Skeletal muscle tissue (tissue), 4 donors: ENCODE measurements around the gene LRRC4. TPM values are rescaled to one million over a fixed set of nuclear protein-coding genes. Genes with fewer than 3 reads are reported as not detected.

Experiments used
- H3K27ac ChIP-seq: one replicate; pipeline ENCODE4 v1.7.0; 2013; ENCODE audit warnings: mild to moderate bottlenecking, low read depth, low read length, inconsistent platforms
- H3K27me3 ChIP-seq, 3 donors: one replicate each; pipeline ENCODE4 v1.7.0; 2013; ENCODE audit warnings: low read length in 3 of 3; ENCODE audit not compliant: control insufficient read depth in 3 of 3, insufficient read depth in 3 of 3
- H3K36me3 ChIP-seq, 3 donors: one replicate each; pipeline ENCODE4 v1.7.0; 2013; ENCODE audit warnings: low read length in 3 of 3; ENCODE audit not compliant: control insufficient read depth in 3 of 3, insufficient read depth in 3 of 3
- H3K4me1 ChIP-seq, 3 donors: one replicate each; pipeline ENCODE4 v1.7.0; 2013; ENCODE audit warnings: low read length in 3 of 3, mild to moderate bottlenecking in 3 of 3; ENCODE audit not compliant: control insufficient read depth in 3 of 3, insufficient read depth in 3 of 3
- H3K4me3 ChIP-seq, 3 donors: one replicate each; pipeline ENCODE4 v1.7.0; 2013; ENCODE audit warnings: low read length in 3 of 3
- H3K9ac ChIP-seq, 3 donors: one replicate each; pipeline ENCODE4 v1.7.0; 2013; ENCODE audit warnings: low read length in 3 of 3, mild to moderate bottlenecking in 3 of 3, moderate library complexity in 2 of 3, low read depth in 1 of 3
- H3K9me3 ChIP-seq, 3 donors: one replicate each; pipeline ENCODE4 v1.7.0; 2013; ENCODE audit warnings: low read length in 3 of 3; ENCODE audit not compliant: control insufficient read depth in 3 of 3
- total RNA-seq: library from RNA; depleted of rRNA; stranded (reverse); fragments of >200 nt; gene quantifications from one replicate; pipeline ENCODE4 v1.2.3, GENCODE V29; 2014
- donor health status: Osteomylitis.

Gene LRRC4
- total RNA-seq, 1 donor from 2014 or later = 1.0 TPM

DNA sequence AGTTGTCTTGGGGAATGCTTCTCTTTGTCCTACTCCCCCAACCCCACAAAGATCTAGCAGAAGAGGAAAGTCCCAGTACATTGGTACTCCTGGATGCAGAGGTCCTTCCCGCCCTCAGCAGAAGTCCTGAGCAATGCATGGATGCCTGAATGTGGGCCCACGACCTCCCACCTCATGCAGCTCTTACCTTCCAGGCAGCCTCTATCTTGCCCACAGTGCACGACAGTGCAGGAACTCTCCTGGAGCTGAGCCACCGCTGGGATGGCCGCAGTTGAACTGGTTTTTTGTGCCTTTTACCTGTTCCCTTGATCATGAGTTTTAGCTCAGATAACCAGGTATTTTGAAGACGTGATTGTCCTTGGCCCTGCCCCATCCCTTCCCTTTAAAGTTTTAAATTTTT, 37.9 kb downstream of the LRRC4 start:
- peaks cover 15 to 19% (median 16%) of the 10 kb centered on the region in 3 donors for H3K4me1 ChIP-seq
- H3K9ac ChIP-seq = no peak overlapping the region
- H3K4me3 ChIP-seq = no peak overlapping the region
- no peak overlapping the region for H3K27ac ChIP-seq
- H3K27me3 ChIP-seq = no peaks in the 10 kb centered on the region
- H3K36me3 ChIP-seq = peaks cover 0 to 9% (median 3%) of the 10 kb centered on the region in 3 donors
- no peaks in the 10 kb centered on the region for H3K9me3 ChIP-seq

DNA sequence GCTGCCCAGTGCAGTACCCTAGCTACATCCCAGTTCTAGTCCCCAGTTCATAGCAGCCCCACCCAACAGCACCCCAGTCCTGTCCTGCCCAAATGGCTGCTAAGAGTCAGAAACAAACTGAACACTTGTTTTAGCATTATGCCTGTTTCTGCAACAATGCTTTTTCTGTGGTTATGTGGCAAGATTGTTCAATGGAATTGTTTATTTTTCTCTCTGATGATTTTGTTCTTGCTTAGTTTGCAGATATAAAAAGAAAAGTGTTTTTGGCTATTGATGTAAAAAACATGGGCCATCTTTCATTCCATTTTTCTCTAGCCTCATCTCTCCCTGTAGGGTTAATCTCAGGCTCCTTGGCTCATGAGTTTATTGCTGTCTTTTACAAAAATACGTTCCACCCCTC, 42.5 kb downstream of the LRRC4 start:
- Histone ChIP-seq H3K4me3 (no peak overlapping the region), H3K4me1 (peaks cover 0 to 6% (median 2%) of the 10 kb centered on the region in 3 donors), H3K9me3 (no peaks in the 10 kb centered on the region), H3K36me3 (peaks cover 0 to 9% (median 3%) of the 10 kb centered on the region in 3 donors), H3K27ac (no peak overlapping the region), H3K27me3 (no peaks in the 10 kb centered on the region), H3K9ac (no peak overlapping the region)

- H3K4me3 ChIP-seq = no peak overlapping the region
- H3K9me3 ChIP-seq = no peaks in the 10 kb centered on the region
- H3K9ac ChIP-seq = no peak overlapping the region
- peaks cover 0 to 6% (median 2%) of the 10 kb centered on the region in 3 donors for H3K4me1 ChIP-seq
- H3K36me3 ChIP-seq = peaks cover 0 to 9% (median 0%) of the 10 kb centered on the region in 3 donors
- no peak overlapping the region for H3K27ac ChIP-seq
- H3K27me3 ChIP-seq = no peaks in the 10 kb centered on the region
Measured at GRCh38 chr7:127986581-127987521, 44.4 kb downstream of the LRRC4 start.

- Histone ChIP-seq H3K27me3 (no peaks in the 10 kb centered on the region), H3K27ac (no peak overlapping the region), H3K9ac (no peak overlapping the region), H3K9me3 (peaks cover 0 to 2% (median 0%) of the 10 kb centered on the region in 3 donors), H3K36me3 (no peaks in the 10 kb centered on the region), H3K4me1 (peaks cover 0 to 6% (median 2%) of the 10 kb centered on the region in 3 donors), H3K4me3 (no peak overlapping the region)
Measured at GRCh38 chr7:127983804-127984332, 47.4 kb downstream of the LRRC4 start.

GRCh38 chr7:127981965-127982364, 49.3 kb downstream of the LRRC4 start:
- Histone ChIP-seq H3K27me3 (no peaks in the 10 kb centered on the region), H3K9ac (no peak overlapping the region), H3K36me3 (no peaks in the 10 kb centered on the region), H3K27ac (no peak overlapping the region), H3K9me3 (peaks cover 0 to 2% (median 0%) of the 10 kb centered on the region in 3 donors), H3K4me1 (peaks cover 0 to 6% (median 2%) of the 10 kb centered on the region in 3 donors), H3K4me3 (no peak overlapping the region)

DNA sequence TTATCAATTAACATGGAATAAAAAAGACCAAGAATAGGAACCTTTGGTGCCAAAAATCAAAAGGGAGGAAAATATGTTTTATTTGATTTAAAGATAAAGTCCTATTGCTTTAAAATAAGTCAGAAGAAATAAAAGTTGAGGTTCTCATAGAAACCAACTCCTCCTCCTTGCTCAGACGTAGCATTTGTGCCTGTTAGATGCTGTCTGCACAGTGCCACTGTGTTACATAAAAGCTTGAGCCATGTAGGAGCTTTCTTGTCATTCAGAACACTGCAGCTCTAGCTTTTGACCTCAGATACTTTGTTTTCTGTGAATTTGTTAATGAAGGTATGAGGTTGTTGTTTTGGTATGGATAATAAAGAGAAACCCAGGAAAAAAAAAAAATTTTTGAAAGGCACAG, 50.3 kb downstream of the LRRC4 start:
- Histone ChIP-seq H3K9me3 (peaks cover 0 to 2% (median 0%) of the 10 kb centered on the region in 3 donors), H3K4me3 (no peak overlapping the region), H3K36me3 (no peaks in the 10 kb centered on the region), H3K27me3 (no peaks in the 10 kb centered on the region), H3K27ac (no peak overlapping the region), H3K4me1 (peaks cover 0 to 6% (median 2%) of the 10 kb centered on the region in 3 donors), H3K9ac (no peak overlapping the region)

DNA sequence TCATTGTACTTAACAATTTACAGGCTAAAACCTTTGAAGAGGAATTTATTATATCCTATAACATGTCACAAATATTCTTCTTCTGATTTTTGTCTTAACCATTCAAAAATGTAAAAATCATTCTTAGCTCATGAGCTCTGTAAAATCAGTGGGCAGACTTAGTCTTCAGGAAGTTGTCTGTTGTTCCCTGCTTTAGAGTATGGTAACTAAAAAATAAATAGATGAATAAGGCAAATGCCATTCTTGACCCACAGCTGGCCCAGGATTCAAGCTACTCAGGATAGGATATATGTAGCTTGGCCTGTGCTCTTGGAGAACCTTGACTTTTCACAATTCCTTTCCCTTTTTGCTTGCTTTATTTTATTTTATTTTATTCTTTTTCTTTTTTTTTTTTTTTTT, 51.5 kb downstream of the LRRC4 start:
- H3K27ac ChIP-seq = no peak overlapping the region
- no peaks in the 10 kb centered on the region for H3K36me3 ChIP-seq
- peaks cover 0 to 2% (median 0%) of the 10 kb centered on the region in 3 donors for H3K9me3 ChIP-seq
- H3K4me3 ChIP-seq = no peak overlapping the region
- no peak overlapping the region for H3K9ac ChIP-seq
- H3K4me1 ChIP-seq = peaks cover 0 to 6% (median 2%) of the 10 kb centered on the region in 3 donors
- no peaks in the 10 kb centered on the region for H3K27me3 ChIP-seq

DNA sequence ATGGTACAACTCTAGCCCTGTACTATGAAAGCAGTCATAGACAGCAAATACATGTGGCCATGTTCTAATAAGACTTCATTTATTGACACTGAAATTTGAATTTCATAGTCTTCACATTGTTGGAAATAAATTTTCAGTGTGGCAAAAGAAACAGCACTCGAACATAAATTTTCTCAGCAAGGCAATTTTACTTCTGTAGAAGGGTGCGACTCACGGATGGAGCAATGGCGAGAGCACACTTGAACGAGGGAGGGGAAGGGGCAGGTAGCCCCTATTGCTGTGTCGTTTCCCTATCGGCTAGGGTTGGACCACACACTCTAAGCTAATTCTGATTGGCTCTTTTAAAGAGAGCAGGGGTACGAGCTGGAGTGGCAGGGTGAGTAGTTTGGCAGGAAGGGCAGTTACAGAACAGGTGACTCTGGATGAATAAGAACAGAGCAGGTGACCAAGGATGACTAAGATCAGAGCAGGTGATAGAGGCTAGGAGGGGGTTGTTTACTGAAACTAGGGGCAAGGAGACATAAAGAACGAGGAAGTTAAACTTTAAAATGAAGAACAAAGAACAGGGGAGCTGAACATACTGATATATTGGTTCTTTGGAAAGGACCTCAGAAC, 52.0 kb downstream of the LRRC4 start:
- Histone ChIP-seq H3K4me3 (no peak overlapping the region), H3K4me1 (peaks cover 0 to 5% (median 2%) of the 10 kb centered on the region in 3 donors), H3K36me3 (no peaks in the 10 kb centered on the region), H3K27ac (no peak overlapping the region), H3K27me3 (no peaks in the 10 kb centered on the region), H3K9ac (no peak overlapping the region), H3K9me3 (peaks cover 0 to 2% (median 0%) of the 10 kb centered on the region in 3 donors)

DNA sequence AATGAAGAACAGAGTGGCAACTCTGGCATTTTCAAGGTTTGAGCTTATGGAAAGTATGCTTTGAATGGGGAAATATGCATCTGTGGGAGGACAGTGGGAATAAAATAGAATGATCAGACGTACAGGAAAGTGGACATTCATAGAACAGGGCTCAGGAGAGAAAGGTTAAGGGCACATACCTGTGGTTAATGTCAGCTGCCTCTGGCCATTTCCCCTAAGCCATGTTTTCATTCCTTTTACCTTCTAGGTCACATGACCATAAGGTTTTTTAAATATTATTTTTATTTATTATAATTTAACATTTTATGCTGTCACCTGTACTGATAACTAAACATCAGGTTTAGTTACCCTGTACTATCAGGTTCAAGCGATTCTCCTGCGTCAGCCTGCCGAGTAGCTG, 52.8 kb downstream of the LRRC4 start:
- no peak overlapping the region for H3K4me3 ChIP-seq
- H3K36me3 ChIP-seq = no peaks in the 10 kb centered on the region
- H3K4me1 ChIP-seq = peaks cover 0 to 4% (median 0%) of the 10 kb centered on the region in 3 donors
- H3K27ac ChIP-seq = no peak overlapping the region
- peaks cover 0 to 2% (median 0%) of the 10 kb centered on the region in 3 donors for H3K9me3 ChIP-seq
- H3K27me3 ChIP-seq = no peaks in the 10 kb centered on the region
- H3K9ac ChIP-seq = no peak overlapping the region
